Stomach (tissue), 4 donors: ENCODE results near the gene SLC33A1.

Experiments used
- CTCF ChIP-seq, 7 experiments: fragments of 450-650 bp in 4 of 7; fragments of 200-600 bp in 3 of 7; sonication (generic) in 3 of 7; IDR thresholded peaks; one replicate each; pipeline ENCODE4 v1.5.1; 2016 to 2019; ENCODE audit warnings: antibody characterized with exemption in 7 of 7, control low read depth in 2 of 7, mild to moderate bottlenecking in 1 of 7
- POLR2A ChIP-seq, 4 donors: fragments of 450-650 bp; IDR thresholded peaks; one replicate each; pipeline ENCODE4 v1.6.1; 2016; ENCODE audit warnings: antibody characterized with exemption in 4 of 4, control low read depth in 2 of 4, mild to moderate bottlenecking in 1 of 4, moderate library complexity in 1 of 4

- TF ChIP-seq POLR2A (IDR thresholded peaks at IDR 0.05) (no peak), CTCF (IDR thresholded peaks at IDR 0.05) (no peak)
These were observed 36.5 kb upstream of the SLC33A1 start for GRCh38 chr3:155890671-155891190.
